ENCODE measurements around the gene SPON1. TPM values are rescaled to one million over a fixed set of nuclear protein-coding genes. Genes with fewer than 3 reads are reported as not detected.

The SPON1 gene
- total and polyA plus RNA-seq, 2 experiments from 2014 or later, result 2.9 to 6.4 TPM

DNA sequence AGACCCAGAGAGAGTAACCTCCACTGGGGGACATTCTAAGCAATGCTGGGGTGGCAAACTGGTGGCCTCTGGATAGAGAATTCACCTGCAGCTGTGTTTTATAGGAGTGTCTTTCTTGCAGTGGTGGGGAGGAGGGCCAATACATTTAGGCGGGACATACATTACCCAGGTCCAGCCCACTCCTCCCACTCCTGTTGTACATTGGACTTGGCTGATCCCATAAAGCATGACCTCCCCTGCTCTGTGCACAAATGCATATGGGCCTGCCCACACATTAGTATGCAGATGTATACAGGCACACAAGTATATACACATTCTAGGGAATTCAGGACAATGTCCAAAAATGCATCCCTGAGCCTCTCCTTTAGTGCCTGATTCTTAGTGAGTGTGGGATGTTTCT is 297.4 kb downstream of the SPON1 start:
- Histone ChIP-seq H2AFZ (no peak overlapping the region), H3K79me2 (replicated peaks; ENCODE audit: insufficient read depth) (no peaks in the 10 kb centered on the region), H3K4me3 (no peak overlapping the region), H3F3A (replicated peaks; ENCODE audit: low read depth) (peaks cover 11% of the 10 kb centered on the region), H3K27me3 (ENCODE audit: insufficient read depth) (no peaks in the 10 kb centered on the region), H4K20me1 (replicated peaks; ENCODE audit: insufficient read depth) (peaks cover 5% of the 10 kb centered on the region; the same call in 1 of the 2 replicates), H3K4me1 (ENCODE audit: insufficient read depth) (no peaks in the 10 kb centered on the region), H3K36me3 (ENCODE audit: insufficient read depth) (no peaks in the 10 kb centered on the region; the same call in 1 of the 2 replicates), H3K4me2 (no peak overlapping the region), H3K27ac (ENCODE audit: low read depth) (no peak overlapping the region), H3K9me2 (ENCODE audit: insufficient read depth) (peaks cover 18% of the 10 kb centered on the region)
- no peaks in the 10 kb centered on the region for H3K4me1 Mint-ChIP-seq
- peaks cover 24% of the 10 kb centered on the region for H3K27me3 Mint-ChIP-seq (ENCODE audit: insufficient read depth, low read depth, poor library complexity)
- H3K9me3 Mint-ChIP-seq, result peaks cover 24% of the 10 kb centered on the region
- ATAC-seq, result no peak
- no peak overlapping the region for H3K4me3 Mint-ChIP-seq
- DNase-seq (ENCODE audit: low spot score), result no peak
- peaks cover 24% of the 10 kb centered on the region for H3K36me3 Mint-ChIP-seq (ENCODE audit: low read depth)
- TF ChIP-seq POLR2AphosphoS5 (IDR thresholded peaks at IDR 0.05; ENCODE audit: low read depth) (peak; percentile 22; the same call in 1 of the 2 replicates), NANOG (IDR thresholded peaks at IDR 0.05; ENCODE audit: borderline replicate concordance) (no peak)
- H3K27ac Mint-ChIP-seq, result no peak overlapping the region

DNA sequence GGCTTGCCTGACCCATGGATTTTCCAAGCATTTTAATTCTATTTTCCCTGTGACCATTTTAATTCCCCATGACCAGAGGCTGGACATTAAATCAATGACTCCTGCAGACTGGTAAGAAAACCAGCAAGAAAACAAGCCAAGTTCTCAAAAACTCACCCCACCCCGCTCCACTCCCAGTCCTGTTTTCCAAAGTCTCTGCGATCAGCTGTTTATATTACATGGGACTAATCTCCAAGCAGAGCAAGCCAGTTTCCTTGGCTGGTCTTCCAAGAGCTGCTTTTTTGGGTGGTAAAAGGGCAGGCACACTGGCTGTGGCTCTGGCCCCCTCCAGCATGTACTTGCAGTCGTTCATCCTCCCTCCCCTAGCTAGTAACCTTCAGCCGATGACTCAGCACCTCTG is 298.5 kb downstream of the SPON1 start:
- Histone ChIP-seq H3K4me1 (ENCODE audit: insufficient read depth) (no peaks in the 10 kb centered on the region), H3K79me2 (replicated peaks; ENCODE audit: insufficient read depth) (no peaks in the 10 kb centered on the region), H3K27me3 (ENCODE audit: insufficient read depth) (no peaks in the 10 kb centered on the region), H3K9me2 (ENCODE audit: insufficient read depth) (peaks cover 18% of the 10 kb centered on the region), H3K36me3 (ENCODE audit: insufficient read depth) (no peaks in the 10 kb centered on the region; the same call in 1 of the 2 replicates), H3K27ac (ENCODE audit: low read depth) (no peak overlapping the region), H3F3A (replicated peaks; ENCODE audit: low read depth) (peaks cover 14% of the 10 kb centered on the region), H3K4me2 (no peak overlapping the region), H3K4me3 (no peak overlapping the region), H2AFZ (no peak overlapping the region), H4K20me1 (replicated peaks; ENCODE audit: insufficient read depth) (peaks cover 5% of the 10 kb centered on the region; the same call in 1 of the 2 replicates)
- TF ChIP-seq, protein P1, sequence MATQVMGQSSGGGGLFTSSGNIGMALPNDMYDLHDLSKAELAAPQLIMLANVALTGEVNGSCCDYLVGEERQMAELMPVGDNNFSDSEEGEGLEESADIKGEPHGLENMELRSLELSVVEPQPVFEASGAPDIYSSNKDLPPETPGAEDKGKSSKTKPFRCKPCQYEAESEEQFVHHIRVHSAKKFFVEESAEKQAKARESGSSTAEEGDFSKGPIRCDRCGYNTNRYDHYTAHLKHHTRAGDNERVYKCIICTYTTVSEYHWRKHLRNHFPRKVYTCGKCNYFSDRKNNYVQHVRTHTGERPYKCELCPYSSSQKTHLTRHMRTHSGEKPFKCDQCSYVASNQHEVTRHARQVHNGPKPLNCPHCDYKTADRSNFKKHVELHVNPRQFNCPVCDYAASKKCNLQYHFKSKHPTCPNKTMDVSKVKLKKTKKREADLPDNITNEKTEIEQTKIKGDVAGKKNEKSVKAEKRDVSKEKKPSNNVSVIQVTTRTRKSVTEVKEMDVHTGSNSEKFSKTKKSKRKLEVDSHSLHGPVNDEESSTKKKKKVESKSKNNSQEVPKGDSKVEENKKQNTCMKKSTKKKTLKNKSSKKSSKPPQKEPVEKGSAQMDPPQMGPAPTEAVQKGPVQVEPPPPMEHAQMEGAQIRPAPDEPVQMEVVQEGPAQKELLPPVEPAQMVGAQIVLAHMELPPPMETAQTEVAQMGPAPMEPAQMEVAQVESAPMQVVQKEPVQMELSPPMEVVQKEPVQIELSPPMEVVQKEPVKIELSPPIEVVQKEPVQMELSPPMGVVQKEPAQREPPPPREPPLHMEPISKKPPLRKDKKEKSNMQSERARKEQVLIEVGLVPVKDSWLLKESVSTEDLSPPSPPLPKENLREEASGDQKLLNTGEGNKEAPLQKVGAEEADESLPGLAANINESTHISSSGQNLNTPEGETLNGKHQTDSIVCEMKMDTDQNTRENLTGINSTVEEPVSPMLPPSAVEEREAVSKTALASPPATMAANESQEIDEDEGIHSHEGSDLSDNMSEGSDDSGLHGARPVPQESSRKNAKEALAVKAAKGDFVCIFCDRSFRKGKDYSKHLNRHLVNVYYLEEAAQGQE (IDR thresholded peaks at IDR 0.05; ENCODE audit: unreplicated experiment), result no peak
- no peak for TF ChIP-seq EZH2phosphoT487 (IDR thresholded peaks at IDR 0.05; ENCODE audit: unreplicated experiment)
- TF ChIP-seq CREB1 (CRISPR knock-in tag; IDR thresholded peaks at IDR 0.05; ENCODE audit: low read depth), result no peak
- no peak for TF ChIP-seq EZH2 (IDR thresholded peaks at IDR 0.05; ENCODE audit: low read depth, unreplicated experiment)
- TF ChIP-seq STAT1 (IDR thresholded peaks at IDR 0.05; ENCODE audit: unreplicated experiment), result no peak
- TF ChIP-seq JUNB (IDR thresholded peaks at IDR 0.05; ENCODE audit: unreplicated experiment), result no peak
- TF ChIP-seq, protein P2, sequence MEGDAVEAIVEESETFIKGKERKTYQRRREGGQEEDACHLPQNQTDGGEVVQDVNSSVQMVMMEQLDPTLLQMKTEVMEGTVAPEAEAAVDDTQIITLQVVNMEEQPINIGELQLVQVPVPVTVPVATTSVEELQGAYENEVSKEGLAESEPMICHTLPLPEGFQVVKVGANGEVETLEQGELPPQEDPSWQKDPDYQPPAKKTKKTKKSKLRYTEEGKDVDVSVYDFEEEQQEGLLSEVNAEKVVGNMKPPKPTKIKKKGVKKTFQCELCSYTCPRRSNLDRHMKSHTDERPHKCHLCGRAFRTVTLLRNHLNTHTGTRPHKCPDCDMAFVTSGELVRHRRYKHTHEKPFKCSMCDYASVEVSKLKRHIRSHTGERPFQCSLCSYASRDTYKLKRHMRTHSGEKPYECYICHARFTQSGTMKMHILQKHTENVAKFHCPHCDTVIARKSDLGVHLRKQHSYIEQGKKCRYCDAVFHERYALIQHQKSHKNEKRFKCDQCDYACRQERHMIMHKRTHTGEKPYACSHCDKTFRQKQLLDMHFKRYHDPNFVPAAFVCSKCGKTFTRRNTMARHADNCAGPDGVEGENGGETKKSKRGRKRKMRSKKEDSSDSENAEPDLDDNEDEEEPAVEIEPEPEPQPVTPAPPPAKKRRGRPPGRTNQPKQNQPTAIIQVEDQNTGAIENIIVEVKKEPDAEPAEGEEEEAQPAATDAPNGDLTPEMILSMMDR (conservative IDR thresholded peaks at IDR 0.05; ENCODE audit: low read depth in 2 of 2), result no peak
- peaks cover 27% of the 10 kb centered on the region for H3K27me3 Mint-ChIP-seq (ENCODE audit: insufficient read depth, low read depth, poor library complexity)
- H3K4me3 Mint-ChIP-seq, result no peak overlapping the region
- H3K4me1 Mint-ChIP-seq, result no peaks in the 10 kb centered on the region
- no peak for ATAC-seq
- H3K27ac Mint-ChIP-seq, result 0 out of 2 replicates have a peak overlapping the region, but pooled peaks have one; percentile 7
- peaks cover 36% of the 10 kb centered on the region for H3K36me3 Mint-ChIP-seq (ENCODE audit: low read depth)
- H3K9me3 Mint-ChIP-seq, result peaks cover 36% of the 10 kb centered on the region
- DNase-seq (ENCODE audit: low spot score), result no peak
